Retinal pigment epithelial cell (primary cell): ENCODE results near the gene CREB3.
A peak's percentile ranks its signal among the peaks of the same experiment; 100 is the strongest.

Experiments
- DNase-seq: peaks from one replicate; pipeline ENCODE4 v3.0.0-alpha.2; 2010; ENCODE audit warnings: low read depth
- H3K4me3 ChIP-seq: 2 replicates; pipeline ENCODE4 v1.5.1; 2011; ENCODE audit warnings: mild to moderate bottlenecking, low read length, control low read depth, moderate library complexity
- TF ChIP-seq, protein P1 (sequence below): conservative IDR thresholded peaks from 2 replicates; pipeline ENCODE4 v1.5.1; 2011; ENCODE audit warnings: low read depth, low read length, control low read depth, inconsistent platforms

The CREB3 gene

DNA sequence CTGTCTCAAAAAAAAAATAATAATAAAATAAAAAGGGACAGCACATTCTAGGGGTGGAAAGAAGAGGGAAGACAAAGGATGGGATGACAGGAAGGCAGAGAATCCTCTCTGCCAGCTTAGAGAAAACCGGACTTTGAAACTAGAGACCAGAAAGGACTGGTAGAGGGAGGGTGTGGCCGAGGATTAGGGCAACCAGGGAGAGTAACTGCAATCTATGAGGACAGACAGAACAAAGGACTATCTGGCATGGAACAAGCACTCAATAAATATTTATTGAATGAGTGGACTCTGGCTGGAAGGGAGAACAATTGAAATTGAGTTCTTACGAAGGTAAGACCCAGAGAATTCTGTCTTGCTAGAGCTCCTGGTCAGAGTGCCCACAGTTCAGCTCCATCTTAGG lies 14.1 kb downstream of the CREB3 start:
- H3K4me3 ChIP-seq = peak overlapping the region; percentile 97
- TF ChIP-seq, protein P1, sequence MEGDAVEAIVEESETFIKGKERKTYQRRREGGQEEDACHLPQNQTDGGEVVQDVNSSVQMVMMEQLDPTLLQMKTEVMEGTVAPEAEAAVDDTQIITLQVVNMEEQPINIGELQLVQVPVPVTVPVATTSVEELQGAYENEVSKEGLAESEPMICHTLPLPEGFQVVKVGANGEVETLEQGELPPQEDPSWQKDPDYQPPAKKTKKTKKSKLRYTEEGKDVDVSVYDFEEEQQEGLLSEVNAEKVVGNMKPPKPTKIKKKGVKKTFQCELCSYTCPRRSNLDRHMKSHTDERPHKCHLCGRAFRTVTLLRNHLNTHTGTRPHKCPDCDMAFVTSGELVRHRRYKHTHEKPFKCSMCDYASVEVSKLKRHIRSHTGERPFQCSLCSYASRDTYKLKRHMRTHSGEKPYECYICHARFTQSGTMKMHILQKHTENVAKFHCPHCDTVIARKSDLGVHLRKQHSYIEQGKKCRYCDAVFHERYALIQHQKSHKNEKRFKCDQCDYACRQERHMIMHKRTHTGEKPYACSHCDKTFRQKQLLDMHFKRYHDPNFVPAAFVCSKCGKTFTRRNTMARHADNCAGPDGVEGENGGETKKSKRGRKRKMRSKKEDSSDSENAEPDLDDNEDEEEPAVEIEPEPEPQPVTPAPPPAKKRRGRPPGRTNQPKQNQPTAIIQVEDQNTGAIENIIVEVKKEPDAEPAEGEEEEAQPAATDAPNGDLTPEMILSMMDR = no peak
- DNase-seq = no peak

DNA sequence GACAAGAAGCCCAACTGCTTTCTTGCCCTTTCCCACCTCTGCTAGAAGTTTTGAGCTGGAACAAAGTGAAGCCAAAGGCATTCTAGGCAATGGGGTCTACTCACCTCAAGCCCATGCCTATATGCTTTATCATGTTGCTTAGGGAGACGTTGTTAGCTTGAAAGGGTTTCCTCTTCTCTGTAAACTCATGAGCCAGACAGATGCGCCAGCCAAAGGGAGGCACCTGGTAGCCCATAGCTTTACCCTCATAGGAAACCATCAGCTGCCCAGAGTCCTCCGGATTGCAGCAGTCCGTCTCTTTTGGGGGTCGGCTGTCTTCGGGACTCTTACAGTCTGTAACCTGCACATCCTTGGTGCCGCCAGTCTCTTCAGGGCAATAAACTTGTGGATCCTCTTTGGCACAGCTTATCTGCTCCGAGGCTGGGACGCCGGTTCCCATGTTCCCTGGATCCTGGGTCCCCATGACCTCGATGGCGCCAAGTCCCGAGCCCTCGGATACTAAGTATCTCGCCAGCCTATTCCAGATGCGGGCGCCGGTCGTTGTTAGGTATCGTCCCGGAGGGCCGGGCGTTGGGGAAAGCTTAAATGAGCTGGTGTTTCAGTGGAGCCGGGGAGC lies 15.9 kb downstream of the CREB3 start:
- peak overlapping the region; percentile 97 for H3K4me3 ChIP-seq
- TF ChIP-seq, protein P1 = no peak
- DNase-seq = no peak

DNA sequence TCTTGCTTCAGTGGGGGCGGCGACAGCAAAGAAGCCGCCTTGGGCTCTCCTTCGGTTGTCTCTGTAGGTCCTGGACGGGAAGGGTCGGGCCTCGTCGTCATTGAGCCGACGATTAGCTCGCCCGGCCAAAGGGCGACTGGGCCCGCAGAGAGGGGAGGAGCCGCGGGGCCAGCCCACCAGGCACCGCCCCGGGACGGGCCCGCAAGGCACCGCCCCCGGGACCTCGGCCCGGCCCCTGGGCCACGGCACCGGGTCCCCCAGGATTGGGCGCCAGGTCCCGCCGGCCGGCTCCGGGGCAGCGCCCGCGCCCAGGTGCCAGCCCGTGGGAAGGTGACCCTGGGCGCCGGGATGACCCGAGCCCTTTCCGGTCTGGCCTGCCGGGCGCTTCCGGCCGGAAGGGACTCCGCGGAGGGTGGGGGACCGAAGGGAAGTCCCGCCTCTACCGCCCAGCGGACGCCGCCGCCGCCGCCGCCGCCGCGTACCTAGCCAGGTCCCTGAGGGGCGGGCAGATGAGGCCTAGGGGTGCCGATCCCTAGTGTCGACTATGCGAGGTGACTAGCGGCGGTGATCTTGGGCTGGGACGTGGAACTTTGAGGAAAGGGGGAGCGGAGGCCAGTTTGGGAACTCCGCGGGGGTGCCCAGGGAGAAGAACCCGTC lies 16.5 kb downstream of the CREB3 start, which contains the start of the genes GBA2 and RGP1:
TSS of gene GBA2 (minus strand) at position 371 of the 657 bp plus-strand sequence. CDS start 524 bp downstream, outside the sequence.
TSS of gene RGP1 (plus strand) at position 430 of the 657 bp plus-strand sequence. CDS start 469 bp downstream, outside the sequence.
- no peak for DNase-seq
- peak within 1 kb of the TSS; percentile 97 for H3K4me3 ChIP-seq
- TF ChIP-seq, protein P1 = no peak

DNA sequence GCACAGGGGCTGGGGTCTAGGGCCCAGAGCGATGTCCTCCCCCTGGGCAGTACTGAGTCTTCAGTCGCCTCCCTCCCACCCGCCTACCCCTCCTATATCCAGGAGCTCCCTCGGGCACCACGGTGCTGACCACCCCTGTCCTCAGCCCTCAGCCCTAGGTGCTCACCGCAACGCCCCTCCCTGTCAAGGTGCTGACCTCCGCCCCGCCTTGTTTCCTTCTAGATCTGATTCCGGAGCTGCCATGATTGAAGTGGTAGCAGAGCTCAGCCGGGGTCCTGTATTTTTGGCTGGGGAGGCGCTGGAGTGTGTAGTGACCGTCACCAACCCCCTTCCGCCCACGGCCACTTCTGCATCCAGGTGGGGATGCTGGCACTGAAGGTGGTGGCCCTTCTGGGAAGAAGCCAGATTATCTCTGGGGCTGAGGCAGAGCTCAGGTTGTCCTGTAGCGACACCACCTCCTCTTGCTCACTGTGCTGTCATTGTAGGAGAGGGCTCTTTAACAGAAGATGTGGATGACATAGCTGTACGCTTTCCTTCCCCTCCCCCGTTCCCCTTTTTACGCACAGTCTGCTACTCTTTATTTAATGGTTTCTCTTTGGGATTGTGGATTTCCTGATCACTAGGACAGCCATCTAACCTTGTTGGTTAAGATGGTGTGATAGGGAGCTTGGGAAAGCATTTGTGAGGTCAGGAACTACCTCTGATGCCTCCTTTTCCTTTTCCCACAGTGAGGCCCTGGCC lies 17.2 kb downstream of the CREB3 start:
- TF ChIP-seq, protein P1 = no peak
- DNase-seq = no peak
- peak overlapping the region; percentile 97 for H3K4me3 ChIP-seq

DNA sequence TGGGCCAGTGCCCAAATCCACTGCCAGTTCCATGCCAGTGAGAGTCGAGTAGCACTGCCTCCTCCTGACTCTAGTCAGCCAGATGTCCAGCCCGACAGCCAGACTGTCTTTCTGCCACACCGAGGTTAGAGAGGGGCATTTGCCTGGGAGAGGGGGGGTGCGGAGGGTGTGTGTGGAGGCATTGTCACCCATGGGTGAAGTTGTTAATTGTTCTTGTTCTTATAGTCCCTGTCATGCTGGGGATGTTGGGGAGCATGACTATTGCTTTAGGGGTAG lies 17.7 kb downstream of the CREB3 start:
- peak overlapping the region; percentile 97 for H3K4me3 ChIP-seq
- DNase-seq = no peak
- TF ChIP-seq, protein P1 = no peak

DNA sequence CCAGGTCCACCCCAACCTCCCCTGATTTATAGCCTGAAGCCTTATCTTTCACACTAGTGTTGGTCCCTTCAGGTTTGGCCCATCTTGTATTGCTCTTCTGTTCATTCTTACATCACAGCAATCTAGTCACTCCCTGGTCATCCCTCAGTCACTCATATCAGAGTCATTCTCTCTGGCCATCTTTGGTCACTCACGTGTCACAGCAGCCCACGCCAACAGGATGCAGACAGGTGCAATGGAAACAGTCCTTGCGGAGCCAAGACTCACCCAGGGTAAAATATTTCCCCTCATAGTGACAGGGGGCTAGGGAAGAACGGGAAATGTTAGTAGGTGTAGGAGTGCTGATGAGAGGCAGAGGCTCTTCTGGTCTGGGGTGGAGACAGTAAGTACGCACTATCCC lies 21.0 kb downstream of the CREB3 start:
- no peak for DNase-seq
- no peak overlapping the region for H3K4me3 ChIP-seq

More for the DNA sequence above, 21.0 kb downstream of the CREB3 start:
- TF ChIP-seq, protein P1 = no peak
